PC-9 (cell line): ENCODE data around the gene SDHAF2. TPM values are rescaled to one million over a fixed set of nuclear protein-coding genes. Genes with fewer than 3 reads are reported as not detected.
A peak's percentile ranks its signal among the peaks of the same experiment; 100 is the strongest.

ENCODE experiments used
- BruUV-seq: library from RNA; stranded (reverse); fragments of 400-500 nt; replicated peaks from 2 replicates; lab custom pipeline; 2021; lab: Mats Ljungman, UMichigan
- CTCF ChIA-PET: fragments of 300-600 bp; sonication (Branson Sonifier 250); formaldehyde crosslinking; loops from one replicate; lab custom pipeline; 2022; ENCODE audit warnings: antibody characterized with exemption; lab: Charles Lee
- POLR2A ChIA-PET: fragments of 300-600 bp; sonication (Branson Sonifier 250); formaldehyde crosslinking; loops from one replicate; lab custom pipeline; 2022; ENCODE audit warnings: antibody characterized with exemption; ENCODE audit not compliant: unreplicated experiment; lab: Charles Lee
- DNase-seq, 2 experiments: peaks; one replicate each; pipeline versions ENCODE4 v3.0.0 to v3.0.0-alpha.2; 2015 to 2022; ENCODE audit warnings: mixed read lengths in 1 of 2
- H2AFZ ChIP-seq: fragments of 200-600 bp; sonication (generic); 2 replicates; pipeline ENCODE4 v1.8.1; 2017; ENCODE audit warnings: antibody characterized with exemption
- H3F3A ChIP-seq: fragments of 200-600 bp; sonication (generic); 2 replicates; pipeline ENCODE4 v1.8.1; 2017; ENCODE audit warnings: antibody characterized with exemption, mild to moderate bottlenecking, low read depth; ENCODE audit not compliant: insufficient read depth
- H3K27ac ChIP-seq: fragments of 200-600 bp; sonication (generic); 2 replicates; pipeline ENCODE4 v1.6.1; 2016; ENCODE audit warnings: mixed run types
- H3K27me3 ChIP-seq: fragments of 200-600 bp; sonication (generic); 2 replicates; pipeline ENCODE4 v1.6.1; 2016; ENCODE audit warnings: low read depth, mixed run types; ENCODE audit not compliant: insufficient read depth
- H3K36me3 ChIP-seq: fragments of 200-600 bp; sonication (generic); 2 replicates; pipeline ENCODE4 v1.6.1; 2016; ENCODE audit warnings: low read depth, mixed run types
- H3K4me1 ChIP-seq: fragments of 200-600 bp; sonication (generic); replicated peaks from 2 replicates; pipeline ENCODE4 v1.6.1; 2016; ENCODE audit warnings: mixed run types; ENCODE audit not compliant: insufficient read depth
- H3K4me2 ChIP-seq: fragments of 200-600 bp; sonication (generic); 2 replicates; pipeline ENCODE4 v1.6.1; 2017; ENCODE audit warnings: mixed run types
- H3K4me3 ChIP-seq: fragments of 200-600 bp; sonication (generic); 2 replicates; pipeline ENCODE4 v1.6.1; 2016; ENCODE audit warnings: mixed run types
- H3K79me2 ChIP-seq: fragments of 200-600 bp; sonication (generic); 2 replicates; pipeline ENCODE4 v1.6.1; 2017; ENCODE audit warnings: low read depth, mixed run types
- H3K9me2 ChIP-seq: fragments of 200-600 bp; sonication (generic); 2 replicates; pipeline ENCODE4 v1.8.1; 2017; ENCODE audit warnings: mild to moderate bottlenecking; ENCODE audit not compliant: insufficient read depth
- H3K9me3 ChIP-seq: fragments of 200-600 bp; sonication (generic); 2 replicates; pipeline ENCODE4 v1.8.1; 2016; ENCODE audit warnings: low read depth; ENCODE audit not compliant: insufficient read depth
- H4K20me1 ChIP-seq: fragments of 200-600 bp; sonication (generic); 2 replicates; pipeline ENCODE4 v1.8.1; 2017; ENCODE audit not compliant: insufficient read depth
- EZH2 ChIP-seq: fragments of 200-600 bp; sonication (generic); IDR thresholded peaks from 2 replicates; pipeline ENCODE4 v1.8.0; 2017; ENCODE audit warnings: antibody characterized with exemption, low read depth
- intact Hi-C: fragments of 100-400 bp; cut with micrococcal nuclease; formaldehyde crosslinking; loops from one replicate; pipeline ENCODE4 v1.10.0; 2022; ENCODE audit not compliant: unreplicated experiment
- total RNA-seq: library from RNA; stranded (reverse); gene quantifications from 2 replicates; pipeline ENCODE4 v1.2.3, GENCODE V29; 2021
- TF ChIP-seq, protein P1 (sequence below): fragments of 200-600 bp; sonication (generic); conservative IDR thresholded peaks from 2 replicates; pipeline ENCODE4 v1.6.1; 2017; ENCODE audit warnings: mixed run types, antibody characterized with exemption, mild to moderate bottlenecking, moderate library complexity

Gene SDHAF2
- total RNA-seq, 1 experiment from 2014 or later, result 38.3 TPM

DNA sequence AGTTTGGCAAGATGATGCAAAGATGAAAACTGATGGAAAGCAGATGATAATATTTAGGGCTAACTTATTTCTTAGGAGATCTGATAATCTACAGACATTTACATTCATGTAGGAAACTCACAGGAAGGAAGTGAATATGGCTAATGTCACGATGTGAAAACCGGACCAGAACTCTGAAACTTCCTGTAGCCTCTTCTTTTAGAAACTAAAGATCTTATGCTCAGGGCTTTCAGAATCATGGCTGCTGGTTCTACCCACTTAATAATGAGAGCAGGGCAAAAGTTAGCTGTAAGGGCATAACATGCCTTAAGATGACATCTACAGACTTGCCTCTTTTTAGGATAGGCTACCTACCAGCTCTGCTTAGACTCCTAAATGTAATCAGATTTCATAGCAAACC, 15.4 kb upstream of the SDHAF2 start:
- H3K4me1 ChIP-seq, result no peaks in the 10 kb centered on the region
- POLR2A ChIA-PET, result no interaction called here
- no peak overlapping the region for H3K4me2 ChIP-seq
- H3K27ac ChIP-seq, result no peak overlapping the region
- no peak for TF ChIP-seq EZH2
- TF ChIP-seq, protein P1, sequence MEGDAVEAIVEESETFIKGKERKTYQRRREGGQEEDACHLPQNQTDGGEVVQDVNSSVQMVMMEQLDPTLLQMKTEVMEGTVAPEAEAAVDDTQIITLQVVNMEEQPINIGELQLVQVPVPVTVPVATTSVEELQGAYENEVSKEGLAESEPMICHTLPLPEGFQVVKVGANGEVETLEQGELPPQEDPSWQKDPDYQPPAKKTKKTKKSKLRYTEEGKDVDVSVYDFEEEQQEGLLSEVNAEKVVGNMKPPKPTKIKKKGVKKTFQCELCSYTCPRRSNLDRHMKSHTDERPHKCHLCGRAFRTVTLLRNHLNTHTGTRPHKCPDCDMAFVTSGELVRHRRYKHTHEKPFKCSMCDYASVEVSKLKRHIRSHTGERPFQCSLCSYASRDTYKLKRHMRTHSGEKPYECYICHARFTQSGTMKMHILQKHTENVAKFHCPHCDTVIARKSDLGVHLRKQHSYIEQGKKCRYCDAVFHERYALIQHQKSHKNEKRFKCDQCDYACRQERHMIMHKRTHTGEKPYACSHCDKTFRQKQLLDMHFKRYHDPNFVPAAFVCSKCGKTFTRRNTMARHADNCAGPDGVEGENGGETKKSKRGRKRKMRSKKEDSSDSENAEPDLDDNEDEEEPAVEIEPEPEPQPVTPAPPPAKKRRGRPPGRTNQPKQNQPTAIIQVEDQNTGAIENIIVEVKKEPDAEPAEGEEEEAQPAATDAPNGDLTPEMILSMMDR, result no peak
- no peak overlapping the region for H2AFZ ChIP-seq
- H3F3A ChIP-seq, result peaks cover 17% of the 10 kb centered on the region; the same call in 1 of the 2 replicates
- H3K9me3 ChIP-seq, result no peaks in the 10 kb centered on the region
- H3K4me3 ChIP-seq, result no peak overlapping the region
- CTCF ChIA-PET, result no interaction called here
- H3K27me3 ChIP-seq, result no peaks in the 10 kb centered on the region
- DNase-seq, result no peak
- H3K36me3 ChIP-seq, result peaks cover 76% of the 10 kb centered on the region
- intact Hi-C loops, result no loop called here
- no TSS peak for BruUV-seq
- no peaks in the 10 kb centered on the region for H3K9me2 ChIP-seq
- peaks cover 33% of the 10 kb centered on the region for H4K20me1 ChIP-seq
- H3K79me2 ChIP-seq, result peaks cover 9% of the 10 kb centered on the region

DNA sequence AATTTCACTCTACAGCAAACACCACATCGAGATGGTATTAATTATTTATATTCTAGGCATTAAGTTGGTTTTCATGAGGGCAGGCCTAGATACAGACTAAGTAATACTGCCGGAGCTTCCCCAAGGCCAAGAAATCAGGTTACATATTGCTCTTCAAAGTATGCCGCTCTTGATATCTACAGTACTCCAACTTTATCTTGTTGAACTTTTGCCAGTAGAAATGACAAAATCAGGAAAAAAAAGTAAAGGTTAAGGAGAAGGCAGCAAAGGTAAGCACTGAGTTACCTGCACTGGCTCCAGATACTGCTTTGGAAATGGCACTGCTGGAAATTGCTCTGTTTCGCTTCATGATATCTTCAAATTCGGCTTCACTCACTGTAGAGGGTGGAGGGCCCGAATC, 14.5 kb upstream of the SDHAF2 start:
- H3K27ac ChIP-seq, result no peak overlapping the region
- POLR2A ChIA-PET, result no interaction called here
- CTCF ChIA-PET, result no interaction called here
- H2AFZ ChIP-seq, result no peak overlapping the region
- H3K9me2 ChIP-seq, result no peaks in the 10 kb centered on the region
- no peak overlapping the region for H3K4me2 ChIP-seq
- no peaks in the 10 kb centered on the region for H3K9me3 ChIP-seq
- BruUV-seq, result no TSS peak
- no peak overlapping the region for H3K4me3 ChIP-seq
- peaks cover 18% of the 10 kb centered on the region for H3K79me2 ChIP-seq
- TF ChIP-seq, protein P1, result no peak
- no peak for TF ChIP-seq EZH2
- peaks cover 33% of the 10 kb centered on the region for H4K20me1 ChIP-seq
- peaks cover 13% of the 10 kb centered on the region; the same call in 1 of the 2 replicates for H3F3A ChIP-seq
- no peak for DNase-seq
- intact Hi-C loops, result no loop called here
- H3K27me3 ChIP-seq, result no peaks in the 10 kb centered on the region
- H3K36me3 ChIP-seq, result peaks cover 77% of the 10 kb centered on the region
- no peaks in the 10 kb centered on the region for H3K4me1 ChIP-seq

DNA sequence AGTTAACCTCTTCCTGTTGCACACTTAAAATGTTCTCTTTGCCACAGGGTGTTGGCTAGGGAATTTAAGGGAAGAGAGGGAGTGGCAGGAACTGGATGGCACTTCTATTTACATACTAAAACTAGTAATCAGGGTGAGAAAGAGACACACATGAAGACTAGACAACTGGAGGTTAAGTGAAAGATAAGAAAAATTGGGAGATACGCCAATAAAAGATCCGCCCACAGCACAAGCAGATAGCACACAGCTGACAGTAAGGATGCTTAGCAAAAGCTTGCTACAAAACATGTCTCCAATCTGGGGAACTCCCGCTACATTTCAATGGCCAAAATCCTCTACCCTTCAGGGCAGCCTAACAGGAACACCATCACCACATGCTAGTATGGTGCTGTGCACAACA, 13.0 kb upstream of the SDHAF2 start:
- Histone ChIP-seq H3K4me1 (no peaks in the 10 kb centered on the region), H3K79me2 (peaks cover 29% of the 10 kb centered on the region), H3K9me2 (no peaks in the 10 kb centered on the region), H3F3A (peaks cover 13% of the 10 kb centered on the region; the same call in 1 of the 2 replicates), H3K27me3 (no peaks in the 10 kb centered on the region), H3K27ac (peak overlapping the region; percentile 0; the same call in 1 of the 2 replicates), H3K4me2 (no peak overlapping the region), H4K20me1 (peaks cover 48% of the 10 kb centered on the region), H2AFZ (no peak overlapping the region), H3K9me3 (no peaks in the 10 kb centered on the region), H3K4me3 (no peak overlapping the region), H3K36me3 (peaks cover 81% of the 10 kb centered on the region)
- no TSS peak for BruUV-seq
- TF ChIP-seq EZH2, result no peak
- TF ChIP-seq, protein P1, result no peak
- peak in 1 of 2 experiments; percentile 27 for DNase-seq
- ChIA-PET POLR2A (no interaction called here), CTCF (interaction anchor here (0.6 kb wide), 1 partner anchor 103 kb away, joined by 3 read pairs; no protein-coding TSS in a partner anchor)
- intact Hi-C loops, result no loop called here
